ENCODE data around the gene TRIM46. TPM values are rescaled to one million over a fixed set of nuclear protein-coding genes. Genes with fewer than 3 reads are reported as not detected.

The TRIM46 gene
- total RNA-seq, 1 experiment from 2014 or later, result 3.8 TPM

- H3K9ac ChIP-seq (ENCODE audit: low read length), result no peak overlapping the region
- ATAC-seq, result no peak
- peaks cover 15 to 36% of the 10 kb centered on the region in 2 experiments; a peak in 3 of 4 replicates for H3K4me1 ChIP-seq (ENCODE audit: control insufficient read depth in 1 of 2, insufficient read depth in 2 of 2, low read length in 2 of 2)
- no peak for DNase-seq (ENCODE audit: low read depth, low spot score)
- peaks cover 9% of the 10 kb centered on the region for H3K79me2 ChIP-seq (ENCODE audit: insufficient read depth, low read length)
- H3K9me2 ChIP-seq (ENCODE audit: insufficient read depth), result no peaks in the 10 kb centered on the region
- no peaks in the 10 kb centered on the region for H4K20me1 ChIP-seq (ENCODE audit: insufficient read depth)
- peaks cover 0 to 5% of the 10 kb centered on the region in 2 experiments; a peak in 1 of 4 replicates for H3K36me3 ChIP-seq (ENCODE audit: control insufficient read depth in 1 of 2, insufficient read depth in 2 of 2, low read length in 2 of 2)
- no peak overlapping the region for H3K4me3 ChIP-seq (replicated peaks in 1 of 2; ENCODE audit: low read depth in 1 of 2, low read length in 2 of 2)
- ChIA-PET CTCF (interaction anchor here (4.6 kb wide), 1 partner anchor 18 kb away, joined by 71 read pairs; the partner anchor contains the start of genes KRTCAP2 and TRIM46), POLR2A (no interaction called here), RAD21 (ENCODE audit: low non-redundant PET in 1 of 2, low total read pairs in 2 of 2, uncharacterized antibody in 2 of 2, unreplicated experiment in 2 of 2) (no interaction called here)
- no peaks in the 10 kb centered on the region for H3K27me3 ChIP-seq (ENCODE audit: insufficient read depth, low read length)
- peak overlapping the region; percentile 33; the same call in 1 of the 2 replicates for H3K27ac ChIP-seq (ENCODE audit: low read depth, low read length)
- no peak overlapping the region for H2AFZ ChIP-seq (ENCODE audit: low read depth, low read length, poor library complexity, severe bottlenecking)
- intact Hi-C loops (cut with micrococcal nuclease), result no loop called here
- no peak for TF ChIP-seq ZFX (IDR thresholded peaks at IDR 0.05)
- TF ChIP-seq RAD21 (IDR thresholded peaks at IDR 0.05; ENCODE audit: low read depth), result no peak
- TF ChIP-seq MAX (IDR thresholded peaks at IDR 0.05), result no peak
- no peak for TF ChIP-seq SP1 (IDR thresholded peaks at IDR 0.05; ENCODE audit: low read depth)
- TF ChIP-seq SRF (IDR thresholded peaks at IDR 0.05; ENCODE audit: low read depth), result no peak
- no peaks in the 10 kb centered on the region for H3K9me3 ChIP-seq (ENCODE audit: control insufficient read depth in 1 of 2, insufficient read depth in 1 of 2, low read depth in 1 of 2, low read length in 2 of 2)
- H3K4me2 ChIP-seq (ENCODE audit: low read length), result peak overlapping the region; percentile 95; the same call in 1 of the 2 replicates
- no TSS peak for BruUV-seq (replicated peaks)
These were observed 18.3 kb downstream of the TRIM46 start for GRCh38 chr1:155191904-155192303.

- peak overlapping the region; percentile 89 for H3K9ac ChIP-seq (ENCODE audit: low read length)
- H3K9me2 ChIP-seq (ENCODE audit: insufficient read depth), result no peaks in the 10 kb centered on the region
- BruUV-seq (replicated peaks), result no TSS peak
- DNase-seq (ENCODE audit: low read depth, low spot score) (no peak), ATAC-seq (peak; percentile 20)
- no peaks in the 10 kb centered on the region for H3K9me3 ChIP-seq (ENCODE audit: control insufficient read depth in 1 of 2, insufficient read depth in 1 of 2, low read depth in 1 of 2, low read length in 2 of 2)
- ChIA-PET RAD21 (ENCODE audit: low non-redundant PET in 1 of 2, low total read pairs in 2 of 2, uncharacterized antibody in 2 of 2, unreplicated experiment in 2 of 2) (interaction anchor here in 1 of 2 experiments (0.6 to 1.5 kb wide), 2 partner anchors 15 to 16 kb away, joined by 3 read pairs; no protein-coding TSS in a partner anchor), POLR2A (interaction anchor here (0.6 to 2.6 kb wide), 9 partner anchors 8 to 131 kb away, joined by 3 to 15 read pairs (median 7); partner anchors contain the start of gene KRTCAP2), CTCF (interaction anchor here (0.6 to 4.6 kb wide), 11 partner anchors 11 to 209 kb away, joined by 3 to 71 read pairs (median 8); partner anchors contain the start of genes FLAD1, KRTCAP2, THBS3 and TRIM46)
- H3K4me1 ChIP-seq (ENCODE audit: control insufficient read depth in 1 of 2, insufficient read depth in 2 of 2, low read length in 2 of 2), result peaks cover 15 to 36% of the 10 kb centered on the region in 2 experiments; a peak in 3 of 4 replicates
- no peak overlapping the region for H2AFZ ChIP-seq (ENCODE audit: low read depth, low read length, poor library complexity, severe bottlenecking)
- TF ChIP-seq REST (IDR thresholded peaks at IDR 0.05; ENCODE audit: low read depth) (no peak), POLR2A (IDR thresholded peaks at IDR 0.05; ENCODE audit: borderline replicate concordance, extremely low read depth, insufficient read depth, insufficient read length) (peak; percentile 6), ZFX (IDR thresholded peaks at IDR 0.05) (no peak), FOSL1 (IDR thresholded peaks at IDR 0.05; ENCODE audit: low read depth) (no peak)
- H4K20me1 ChIP-seq (ENCODE audit: insufficient read depth), result no peaks in the 10 kb centered on the region
- no peaks in the 10 kb centered on the region for H3K27me3 ChIP-seq (ENCODE audit: insufficient read depth, low read length)
- peaks cover 0 to 6% of the 10 kb centered on the region in 2 experiments; a peak in 2 of 4 replicates for H3K36me3 ChIP-seq (ENCODE audit: control insufficient read depth in 1 of 2, insufficient read depth in 2 of 2, low read length in 2 of 2)
- H3K79me2 ChIP-seq (ENCODE audit: insufficient read depth, low read length), result peaks cover 9% of the 10 kb centered on the region
- peak overlapping the region; percentile 95 for H3K4me2 ChIP-seq (ENCODE audit: low read length)
- H3K27ac ChIP-seq (ENCODE audit: low read depth, low read length), result peak overlapping the region; percentile 97
- intact Hi-C loops (cut with micrococcal nuclease), result no loop called here
- peak overlapping the region; percentile 65 to 66 for H3K4me3 ChIP-seq (replicated peaks in 1 of 2; ENCODE audit: low read depth in 1 of 2, low read length in 2 of 2)
These were observed 19.0 kb downstream of the TRIM46 start for GRCh38 chr1:155192346-155193274.
